Measurements from ENCODE around the gene NPHS1.

The NPHS1 gene

GRCh38 chr19:35782589-35782988 is 69.7 kb downstream of the NPHS1 start:
- TF ChIP-seq, protein P1, sequence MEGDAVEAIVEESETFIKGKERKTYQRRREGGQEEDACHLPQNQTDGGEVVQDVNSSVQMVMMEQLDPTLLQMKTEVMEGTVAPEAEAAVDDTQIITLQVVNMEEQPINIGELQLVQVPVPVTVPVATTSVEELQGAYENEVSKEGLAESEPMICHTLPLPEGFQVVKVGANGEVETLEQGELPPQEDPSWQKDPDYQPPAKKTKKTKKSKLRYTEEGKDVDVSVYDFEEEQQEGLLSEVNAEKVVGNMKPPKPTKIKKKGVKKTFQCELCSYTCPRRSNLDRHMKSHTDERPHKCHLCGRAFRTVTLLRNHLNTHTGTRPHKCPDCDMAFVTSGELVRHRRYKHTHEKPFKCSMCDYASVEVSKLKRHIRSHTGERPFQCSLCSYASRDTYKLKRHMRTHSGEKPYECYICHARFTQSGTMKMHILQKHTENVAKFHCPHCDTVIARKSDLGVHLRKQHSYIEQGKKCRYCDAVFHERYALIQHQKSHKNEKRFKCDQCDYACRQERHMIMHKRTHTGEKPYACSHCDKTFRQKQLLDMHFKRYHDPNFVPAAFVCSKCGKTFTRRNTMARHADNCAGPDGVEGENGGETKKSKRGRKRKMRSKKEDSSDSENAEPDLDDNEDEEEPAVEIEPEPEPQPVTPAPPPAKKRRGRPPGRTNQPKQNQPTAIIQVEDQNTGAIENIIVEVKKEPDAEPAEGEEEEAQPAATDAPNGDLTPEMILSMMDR (conservative IDR thresholded peaks at IDR 0.05; ENCODE audit: low read length): no peak
- no peak for DNase-seq (ENCODE audit: low read depth)
- no peak overlapping the region for H3K4me3 ChIP-seq (ENCODE audit: low read length)

DNA sequence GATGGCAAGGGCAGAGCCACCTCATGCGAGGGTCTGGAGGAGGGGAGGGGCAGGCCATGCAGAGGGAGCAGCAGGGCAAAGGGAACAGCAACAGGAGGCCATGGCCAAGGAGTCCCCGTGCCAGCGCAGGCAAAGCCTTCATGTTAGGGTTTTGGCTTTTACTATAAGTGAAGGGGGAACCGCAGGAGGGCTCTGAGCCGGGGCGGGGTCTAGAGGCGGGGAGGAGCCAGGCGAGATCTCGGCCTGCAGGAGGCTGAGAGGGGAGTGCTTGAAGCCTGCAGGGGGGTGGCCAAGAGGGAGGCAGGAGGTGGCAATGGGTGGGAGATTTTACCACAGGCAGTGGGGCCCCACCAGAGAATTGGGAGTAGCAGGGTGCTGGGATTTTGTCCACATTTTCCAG is 70.7 kb downstream of the NPHS1 start:
- no peak overlapping the region for H3K4me3 ChIP-seq (ENCODE audit: low read length)
- DNase-seq (ENCODE audit: low read depth): no peak
- TF ChIP-seq, protein P1 (conservative IDR thresholded peaks at IDR 0.05; ENCODE audit: low read length): no peak

DNA sequence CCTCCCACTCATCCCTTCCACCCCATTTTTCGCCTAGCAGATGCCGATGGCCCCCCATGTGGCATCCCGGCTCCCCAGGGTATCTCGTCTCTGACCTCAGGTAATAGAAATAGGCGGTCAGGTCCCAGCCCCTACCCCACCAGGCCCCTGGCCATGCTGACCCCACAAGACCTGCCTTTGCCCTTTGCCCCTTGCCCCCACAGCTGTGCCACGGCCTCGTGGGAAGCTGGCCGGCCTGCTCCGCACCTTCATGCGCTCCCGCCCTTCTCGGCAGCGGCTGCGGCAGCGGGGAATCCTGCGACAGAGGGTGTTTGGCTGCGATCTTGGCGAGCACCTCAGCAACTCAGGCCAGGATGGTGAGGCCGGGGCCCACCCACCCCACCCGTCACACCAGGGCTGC is 71.6 kb downstream of the NPHS1 start:
- TF ChIP-seq, protein P1 (conservative IDR thresholded peaks at IDR 0.05; ENCODE audit: low read length): no peak
- H3K4me3 ChIP-seq (ENCODE audit: low read length): no peak overlapping the region
- no peak for DNase-seq (ENCODE audit: low read depth)

DNA sequence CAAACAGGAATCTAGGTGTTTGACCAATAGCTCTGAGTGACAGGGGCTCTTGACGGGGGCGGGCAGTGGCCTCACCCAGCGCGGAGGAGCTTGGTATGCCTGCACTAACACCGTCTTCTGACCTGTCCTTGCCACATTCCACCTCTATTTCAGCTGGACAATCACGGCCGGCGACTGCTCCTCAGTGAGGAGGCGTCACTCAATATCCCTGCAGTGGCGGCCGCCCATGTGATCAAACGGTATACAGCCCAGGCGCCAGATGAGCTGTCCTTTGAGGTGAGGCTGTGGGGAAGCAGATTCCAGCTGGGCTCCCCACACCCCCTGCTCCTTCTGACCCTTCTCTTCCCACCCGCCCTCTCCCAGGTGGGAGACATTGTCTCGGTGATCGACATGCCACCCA is 72.2 kb downstream of the NPHS1 start:
- TF ChIP-seq, protein P1 (conservative IDR thresholded peaks at IDR 0.05; ENCODE audit: low read length): no peak
- no peak for DNase-seq (ENCODE audit: low read depth)

DNA sequence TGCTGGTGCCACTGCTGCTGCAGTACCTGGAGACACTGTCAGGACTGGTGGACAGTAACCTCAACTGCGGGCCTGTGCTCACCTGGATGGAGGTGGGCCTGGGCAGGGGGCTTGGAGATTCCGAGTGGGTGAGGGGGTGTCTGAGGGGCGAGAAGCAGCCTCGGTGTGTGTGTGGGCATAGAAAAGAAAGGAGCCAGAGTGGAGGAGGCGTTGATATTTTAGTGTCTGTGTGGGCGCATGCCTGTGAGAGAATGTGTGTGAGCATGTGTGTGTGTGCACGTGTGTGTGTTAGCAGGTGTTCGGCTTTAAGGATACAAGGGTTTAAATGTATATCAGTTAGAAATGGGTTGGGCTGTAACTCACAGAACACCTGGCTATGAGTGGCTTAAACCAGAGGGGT is 73.3 kb downstream of the NPHS1 start:
- TF ChIP-seq, protein P1 (conservative IDR thresholded peaks at IDR 0.05; ENCODE audit: low read length): no peak
- no peak for DNase-seq (ENCODE audit: low read depth)
- no peak overlapping the region for H3K4me3 ChIP-seq (ENCODE audit: low read length)

More for the DNA sequence above, 72.2 kb downstream of the NPHS1 start:
- no peak overlapping the region for H3K4me3 ChIP-seq (ENCODE audit: low read length)

DNA sequence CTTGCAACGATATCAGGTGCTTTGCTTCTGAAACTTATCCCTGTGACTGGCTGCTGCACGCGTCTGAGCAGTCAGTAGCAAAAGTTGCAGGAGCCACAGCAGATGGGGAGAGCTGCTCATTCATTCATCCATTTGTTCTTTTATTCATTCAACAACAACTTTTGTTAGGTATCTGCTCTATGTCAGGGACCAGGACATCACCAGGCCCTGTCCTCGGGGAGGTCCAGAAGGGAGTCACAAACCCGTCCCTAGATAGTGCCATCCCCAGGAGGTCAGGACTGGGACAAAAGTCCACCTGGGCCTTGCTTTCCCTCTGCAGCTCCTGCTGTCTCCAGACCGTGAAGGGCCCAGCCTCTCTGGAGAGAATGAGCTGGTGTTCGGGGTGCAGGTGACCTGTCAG is 74.3 kb downstream of the NPHS1 start:
- DNase-seq (ENCODE audit: low read depth): no peak
- no peak overlapping the region for H3K4me3 ChIP-seq (ENCODE audit: low read length)

GRCh38 chr19:35777086-35777841 is 75.0 kb downstream of the NPHS1 start:
- TF ChIP-seq, protein P1 (conservative IDR thresholded peaks at IDR 0.05; ENCODE audit: low read length): no peak
- no peak for DNase-seq (ENCODE audit: low read depth)
- H3K4me3 ChIP-seq (ENCODE audit: low read length): no peak overlapping the region

More for the DNA sequence above, 74.3 kb downstream of the NPHS1 start:
- TF ChIP-seq, protein P1 (conservative IDR thresholded peaks at IDR 0.05; ENCODE audit: low read length): no peak

All from AG10803 (cell line).